ENCODE results near the gene AXL. TPM values are rescaled to one million over a fixed set of nuclear protein-coding genes. Genes with fewer than 3 reads are reported as not detected.
A peak's percentile ranks its signal among the peaks of the same experiment; 100 is the strongest.

Gene AXL
- total and polyA plus RNA-seq, 4 donors, result 4.3 to 24.8 (median 12.1) TPM

GRCh38 chr19:41189425-41190065 is 29.5 kb upstream of the AXL start:
- H3K27me3 ChIP-seq (ENCODE audit: control insufficient read depth in 4 of 4, insufficient read depth in 4 of 4, low read length in 3 of 4), result peaks cover 0 to 2% (median 1%) of the 10 kb centered on the region in 4 donors
- H3K4me3 ChIP-seq (ENCODE audit: low read depth in 1 of 3, low read length in 3 of 3), result no peak overlapping the region
- H3K9ac ChIP-seq (ENCODE audit: low read depth in 1 of 2, low read length in 2 of 2), result no peak overlapping the region
- no peak for DNase-seq (ENCODE audit: low spot score)
- 59% methylated on average over 8 of the region's 8 CpGs for WGBS
- no peaks in the 10 kb centered on the region for H3K9me3 ChIP-seq (ENCODE audit: control insufficient read depth in 4 of 4, low read length in 3 of 4)
- peaks cover 0 to 13% (median 1%) of the 10 kb centered on the region in 4 donors for H3K4me1 ChIP-seq (ENCODE audit: control insufficient read depth in 4 of 4, insufficient read depth in 4 of 4, low read length in 3 of 4)
- no peak for TF ChIP-seq FOXA2 (IDR thresholded peaks at IDR 0.05)
- TF ChIP-seq SP1 (IDR thresholded peaks at IDR 0.05), result no peak
- no peak for TF ChIP-seq EGR1 (IDR thresholded peaks at IDR 0.05; ENCODE audit: low read depth in 2 of 2)
- no peak for TF ChIP-seq RAD21 (IDR thresholded peaks at IDR 0.05)
- H3K27ac ChIP-seq (ENCODE audit: low read depth in 1 of 2, low read length in 2 of 2), result no peak overlapping the region
- H3K36me3 ChIP-seq (ENCODE audit: control insufficient read depth in 4 of 4, insufficient read depth in 3 of 4, low read depth in 1 of 4, low read length in 3 of 4), result no peaks in the 10 kb centered on the region

GRCh38 chr19:41192574-41193429 is 26.2 kb upstream of the AXL start, which contains the start of gene CYP2S1:
CYP2S1 (plus strand) TSS chr19:41193219; CDS start chr19:41193265, 46 bp downstream.
- Histone ChIP-seq H3K9ac (ENCODE audit: low read depth in 1 of 2, low read length in 2 of 2) (no peak within 1 kb of the TSS), H3K27me3 (ENCODE audit: control insufficient read depth in 4 of 4, insufficient read depth in 4 of 4, low read length in 3 of 4) (peaks cover 0 to 2% (median 1%) of the 10 kb centered on the region in 4 donors), H3K4me3 (ENCODE audit: low read depth in 1 of 3, low read length in 3 of 3) (peak within 1 kb of the TSS in 1 of 3 donors; percentile 22), H3K27ac (ENCODE audit: low read depth in 1 of 2, low read length in 2 of 2) (no peak within 1 kb of the TSS), H3K9me3 (ENCODE audit: control insufficient read depth in 4 of 4, low read length in 3 of 4) (no peaks in the 10 kb centered on the region), H3K4me1 (ENCODE audit: control insufficient read depth in 4 of 4, insufficient read depth in 4 of 4, low read length in 3 of 4) (peaks cover 0 to 13% (median 1%) of the 10 kb centered on the region in 4 donors), H3K36me3 (ENCODE audit: control insufficient read depth in 4 of 4, insufficient read depth in 3 of 4, low read depth in 1 of 4, low read length in 3 of 4) (no peaks in the 10 kb centered on the region)
- TF ChIP-seq MAX (IDR thresholded peaks at IDR 0.05), result no peak
- TF ChIP-seq NR2F2 (IDR thresholded peaks at IDR 0.05), result no peak
- TF ChIP-seq SP1 (IDR thresholded peaks at IDR 0.05), result no peak
- no peak for TF ChIP-seq REST (IDR thresholded peaks at IDR 0.05)
- no peak for TF ChIP-seq RAD21 (IDR thresholded peaks at IDR 0.05)
- TF ChIP-seq HNF4G (IDR thresholded peaks at IDR 0.05), result no peak
- TF ChIP-seq ZBTB33 (IDR thresholded peaks at IDR 0.05), result no peak
- TF ChIP-seq RXRA (IDR thresholded peaks at IDR 0.05), result no peak
- no peak for TF ChIP-seq JUND (IDR thresholded peaks at IDR 0.05)
- no peak for TF ChIP-seq YY1 (IDR thresholded peaks at IDR 0.05)
- TF ChIP-seq ATF3 (IDR thresholded peaks at IDR 0.05), result no peak
- TF ChIP-seq TAF1 (conservative IDR thresholded peaks at IDR 0.05), result no peak
- no peak for TF ChIP-seq CTCF (IDR thresholded peaks at IDR 0.05; ENCODE audit: low read depth, low read length, missing input control)
- TF ChIP-seq EGR1 (IDR thresholded peaks at IDR 0.05; ENCODE audit: low read depth in 2 of 2), result no peak
- TF ChIP-seq FOXA1 (IDR thresholded peaks at IDR 0.05), result no peak
- no peak for TF ChIP-seq HNF4A (conservative IDR thresholded peaks at IDR 0.05)
- TF ChIP-seq FOXA2 (IDR thresholded peaks at IDR 0.05), result no peak
- no peak for TF ChIP-seq GABPA (IDR thresholded peaks at IDR 0.05 in 1 of 2, conservative IDR thresholded peaks at IDR 0.05 in 1 of 2)
- DNase-seq (ENCODE audit: low spot score), result no peak
- 4% methylated on average over 58 of the region's 58 CpGs for WGBS

Measured in liver (tissue), 9 donors.